ENCODE results near the gene PPOX. TPM values are rescaled to one million over a fixed set of nuclear protein-coding genes. Genes with fewer than 3 reads are reported as not detected.

The PPOX gene
- total and polyA plus RNA-seq, 11 donors, result 9.7 to 24.3 (median 13.7) TPM

- intact Hi-C loops (cut with DNase I), result no loop called here
- peak; percentile 91 to 97 (median 96) for ATAC-seq
- peaks cover 6 to 55% (median 28%) of the 10 kb centered on the region in 12 donors for H3K4me1 ChIP-seq
Measured at GRCh38 chr1:161177112-161177935, 11.1 kb downstream of the PPOX start, which contains the start of gene B4GALT3. B4GALT3 (minus strand) TSS chr1:161177507; CDS start chr1:161176060, 1,447 bp downstream.

GRCh38 chr1:161177936-161178244 is 11.7 kb downstream of the PPOX start:
- Histone ChIP-seq H3K9me3 (no peaks in the 10 kb centered on the region), H3K4me3 (peak overlapping the region in 10 of 12 donors; percentile 67 to 96 (median 78)), H3K36me3 (peaks cover 0 to 32% (median 30%) of the 10 kb centered on the region in 9 donors), H3K27ac (peak overlapping the region in 11 of 12 donors; percentile 60 to 95 (median 89)), H3K4me1 (peaks cover 4 to 55% (median 22%) of the 10 kb centered on the region in 12 donors), H3K27me3 (no peaks in the 10 kb centered on the region)
- ATAC-seq (no peak), DNase-seq (peak in 1 of 5 donors; percentile 1)
- intact Hi-C loops (cut with DNase I), result no loop called here
- WGBS, 4 donors, result 51 to 59% (median 56%) methylated on average over 9 of the region's 9 CpGs
- no peak for TF ChIP-seq CTCF (IDR thresholded peaks at IDR 0.05)
- TF ChIP-seq POLR2A (IDR thresholded peaks at IDR 0.05), result no peak

More at GRCh38 chr1:161177112-161177935, 11.1 kb downstream of the PPOX start, which contains the start of gene B4GALT3:
- Histone ChIP-seq H3K36me3 (peaks cover 0 to 37% (median 34%) of the 10 kb centered on the region in 9 donors), H3K4me3 (peak within 1 kb of the TSS; percentile 61 to 100 (median 78)), H3K9me3 (no peaks in the 10 kb centered on the region), H3K27ac (peak within 1 kb of the TSS; percentile 60 to 95 (median 89)), H3K27me3 (no peaks in the 10 kb centered on the region)
- TF ChIP-seq CTCF (IDR thresholded peaks at IDR 0.05) (peak in 4 of 12 donors; percentile 8 to 40 (median 19)), POLR2A (IDR thresholded peaks at IDR 0.05) (peak; percentile 48 to 91)
- WGBS, 4 donors, result 3 to 5% (median 4%) methylated on average over 47 to 50 of the region's 50 CpGs
- DNase-seq, result peak; percentile 90 to 96 (median 92)

- 96 to 97% (median 97%) methylated on average over 3 of the region's 3 CpGs for WGBS, 4 donors
- H3K27ac ChIP-seq, result no peak overlapping the region
- TF ChIP-seq POLR2A (IDR thresholded peaks at IDR 0.05), result no peak
- no peak for TF ChIP-seq CTCF (IDR thresholded peaks at IDR 0.05)
- H3K4me1 ChIP-seq, result peaks cover 0 to 63% (median 19%) of the 10 kb centered on the region in 12 donors
- intact Hi-C loops (cut with DNase I), result no loop called here
- no peaks in the 10 kb centered on the region for H3K27me3 ChIP-seq
- ATAC-seq, result no peak
- no peak for DNase-seq
- H3K9me3 ChIP-seq, result no peaks in the 10 kb centered on the region
- H3K4me3 ChIP-seq, result no peak overlapping the region
- peaks cover 0 to 14% (median 12%) of the 10 kb centered on the region in 9 donors for H3K36me3 ChIP-seq
Measured at GRCh38 chr1:161179698-161180097, 13.5 kb downstream of the PPOX start.

- DNase-seq (no peak), ATAC-seq (no peak)
- intact Hi-C loops (cut with DNase I), result no loop called here
- peaks cover 0 to 71% (median 26%) of the 10 kb centered on the region in 12 donors for H3K4me1 ChIP-seq
- H3K9me3 ChIP-seq, result no peaks in the 10 kb centered on the region
- no peaks in the 10 kb centered on the region for H3K27me3 ChIP-seq
- peak overlapping the region in 1 of 12 donors; percentile 92 for H3K27ac ChIP-seq
- H3K4me3 ChIP-seq, result no peak overlapping the region
- 44 to 80% (median 68%) methylated on average over 1 of the region's 1 CpG for WGBS, 4 donors
- no peak for TF ChIP-seq POLR2A (IDR thresholded peaks at IDR 0.05)
- peak in 7 of 12 donors; percentile 7 to 36 (median 30) for TF ChIP-seq CTCF (IDR thresholded peaks at IDR 0.05)
- H3K36me3 ChIP-seq, result peaks cover 0 to 4% (median 2%) of the 10 kb centered on the region in 9 donors
Measured at GRCh38 chr1:161180639-161181038, 14.4 kb downstream of the PPOX start.
